Cardiac fibroblast (primary cell): ENCODE results near the gene STX7.
"Not testable (repeated sequence)": the region's sequence is repeated elsewhere in the genome, so short reads cannot be mapped to it uniquely, and the experiment has no call there.

Source experiments
- DNase-seq, 2 donors: peaks; one replicate each; pipeline versions ENCODE4 v3.0.0 to v3.0.0-alpha.2; 2010; ENCODE audit warnings: low read depth in 2 of 2
- H3K4me3 ChIP-seq, 2 donors: replicated peaks in 1 of 2; 1 replicate in 1 of 2; 2 replicates in 1 of 2; pipeline ENCODE4 v1.5.1; 2011; ENCODE audit warnings: low read depth in 2 of 2, low read length in 2 of 2, mild to moderate bottlenecking in 2 of 2, moderate library complexity in 1 of 2
- CTCF ChIP-seq: IDR thresholded peaks from one replicate; pipeline ENCODE4 v1.5.1; 2011; ENCODE audit warnings: low read depth, mild to moderate bottlenecking, low read length, inconsistent platforms

The STX7 gene

GRCh38 chr6:132537145-132537544 is 24.2 kb upstream of the STX7 start:
- TF ChIP-seq CTCF: no peak
- H3K4me3 ChIP-seq: no peak overlapping the region
- no peak for DNase-seq

- DNase-seq, H3K4me3 ChIP-seq: not testable (repeated sequence)
These were observed 21.6 kb upstream of the STX7 start for GRCh38 chr6:132534546-132534945.

GRCh38 chr6:132530293-132530974 is 17.5 kb upstream of the STX7 start:
- no peak overlapping the region for H3K4me3 ChIP-seq
- peak; percentile 64 for TF ChIP-seq CTCF
- DNase-seq: peak; percentile 77

GRCh38 chr6:132527791-132528190 is 14.9 kb upstream of the STX7 start:
- peak in 1 of 2 donors; percentile 59 for DNase-seq
- no peak for TF ChIP-seq CTCF
- H3K4me3 ChIP-seq: no peak overlapping the region

GRCh38 chr6:132526461-132526860 is 13.5 kb upstream of the STX7 start:
- no peak for TF ChIP-seq CTCF
- DNase-seq: no peak
- no peak overlapping the region for H3K4me3 ChIP-seq

- DNase-seq: no peak
- TF ChIP-seq CTCF: no peak
- H3K4me3 ChIP-seq: no peak overlapping the region
These were observed 12.9 kb upstream of the STX7 start for GRCh38 chr6:132525866-132526265.

- no peak for TF ChIP-seq CTCF
- no peak overlapping the region for H3K4me3 ChIP-seq
- no peak for DNase-seq
These were observed 11.7 kb upstream of the STX7 start for GRCh38 chr6:132524646-132525045.
